Parathyroid adenoma (tissue), 2 donors: ENCODE data around the gene IL33.

Source experiments
- H2AFZ ChIP-seq: fragments of 300-600 bp; sonication (generic); one replicate; pipeline ENCODE4 v1.7.0; 2017; ENCODE audit warnings: antibody characterized with exemption, mild to moderate bottlenecking
- H3K27ac ChIP-seq: fragments of 300-600 bp; sonication (generic); one replicate; pipeline ENCODE4 v1.7.0; 2017
- H3K27me3 ChIP-seq: fragments of 300-600 bp; sonication (generic); one replicate; pipeline ENCODE4 v1.7.0; 2017; ENCODE audit warnings: low read length; ENCODE audit not compliant: control insufficient read depth, insufficient read depth
- H3K36me3 ChIP-seq: fragments of 300-600 bp; sonication (generic); one replicate; pipeline ENCODE4 v1.7.0; 2017; ENCODE audit warnings: low read length; ENCODE audit not compliant: control insufficient read depth, insufficient read depth
- H3K4me1 ChIP-seq: fragments of 300-600 bp; sonication (generic); one replicate; pipeline ENCODE4 v1.7.0; 2017; ENCODE audit warnings: control low read depth
- H3K4me2 ChIP-seq: fragments of 300-600 bp; sonication (generic); one replicate; pipeline ENCODE4 v1.7.0; 2017; ENCODE audit warnings: low read length
- H3K4me3 ChIP-seq: fragments of 300-600 bp; sonication (generic); one replicate; pipeline ENCODE4 v1.7.0; 2017; ENCODE audit warnings: low read depth, low read length
- H3K79me2 ChIP-seq: fragments of 300-600 bp; sonication (generic); one replicate; pipeline ENCODE4 v1.7.0; 2017; ENCODE audit warnings: control low read depth
- H3K9ac ChIP-seq: fragments of 300-600 bp; sonication (generic); one replicate; pipeline ENCODE4 v1.7.0; 2017; ENCODE audit warnings: mild to moderate bottlenecking
- H3K9me3 ChIP-seq: fragments of 300-600 bp; sonication (generic); one replicate; pipeline ENCODE4 v1.7.0; 2017; ENCODE audit warnings: low read length; ENCODE audit not compliant: control insufficient read depth
- TF ChIP-seq, protein P1 (sequence below): fragments of 300-600 bp; sonication (generic); IDR thresholded peaks from one replicate; pipeline ENCODE4 v1.7.0; 2017; ENCODE audit warnings: antibody characterized with exemption, mild to moderate bottlenecking
- donor health status: primary hyperparathyroidism.

Gene IL33

DNA sequence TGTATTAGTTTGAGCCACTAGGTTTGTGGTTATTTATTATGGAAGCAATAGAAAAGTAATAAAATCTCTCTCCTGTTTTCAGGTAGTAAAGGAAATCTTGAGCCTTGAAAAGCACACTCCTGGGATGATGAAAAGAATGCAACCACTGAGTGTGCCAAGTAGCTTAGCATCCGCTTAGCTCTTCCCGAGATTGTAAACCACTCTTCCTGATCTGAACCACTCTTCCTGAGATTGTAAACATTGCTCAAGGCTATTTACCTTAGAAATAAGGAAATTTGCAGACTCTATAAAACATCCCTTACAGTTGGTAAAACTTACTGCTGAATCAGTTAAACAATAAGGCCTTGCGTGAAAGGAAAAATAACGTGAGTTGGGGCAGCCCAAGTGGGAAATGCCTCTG is 17.4 kb upstream of the IL33 start:
- no peak overlapping the region for H2AFZ ChIP-seq
- TF ChIP-seq, protein P1, sequence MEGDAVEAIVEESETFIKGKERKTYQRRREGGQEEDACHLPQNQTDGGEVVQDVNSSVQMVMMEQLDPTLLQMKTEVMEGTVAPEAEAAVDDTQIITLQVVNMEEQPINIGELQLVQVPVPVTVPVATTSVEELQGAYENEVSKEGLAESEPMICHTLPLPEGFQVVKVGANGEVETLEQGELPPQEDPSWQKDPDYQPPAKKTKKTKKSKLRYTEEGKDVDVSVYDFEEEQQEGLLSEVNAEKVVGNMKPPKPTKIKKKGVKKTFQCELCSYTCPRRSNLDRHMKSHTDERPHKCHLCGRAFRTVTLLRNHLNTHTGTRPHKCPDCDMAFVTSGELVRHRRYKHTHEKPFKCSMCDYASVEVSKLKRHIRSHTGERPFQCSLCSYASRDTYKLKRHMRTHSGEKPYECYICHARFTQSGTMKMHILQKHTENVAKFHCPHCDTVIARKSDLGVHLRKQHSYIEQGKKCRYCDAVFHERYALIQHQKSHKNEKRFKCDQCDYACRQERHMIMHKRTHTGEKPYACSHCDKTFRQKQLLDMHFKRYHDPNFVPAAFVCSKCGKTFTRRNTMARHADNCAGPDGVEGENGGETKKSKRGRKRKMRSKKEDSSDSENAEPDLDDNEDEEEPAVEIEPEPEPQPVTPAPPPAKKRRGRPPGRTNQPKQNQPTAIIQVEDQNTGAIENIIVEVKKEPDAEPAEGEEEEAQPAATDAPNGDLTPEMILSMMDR = no peak
- no peak overlapping the region for H3K4me3 ChIP-seq
- no peak overlapping the region for H3K4me2 ChIP-seq
- no peaks in the 10 kb centered on the region for H3K4me1 ChIP-seq
- no peaks in the 10 kb centered on the region for H3K27me3 ChIP-seq
- no peak overlapping the region for H3K27ac ChIP-seq
- no peaks in the 10 kb centered on the region for H3K79me2 ChIP-seq
- no peaks in the 10 kb centered on the region for H3K36me3 ChIP-seq
- H3K9ac ChIP-seq = no peak overlapping the region
- no peaks in the 10 kb centered on the region for H3K9me3 ChIP-seq

DNA sequence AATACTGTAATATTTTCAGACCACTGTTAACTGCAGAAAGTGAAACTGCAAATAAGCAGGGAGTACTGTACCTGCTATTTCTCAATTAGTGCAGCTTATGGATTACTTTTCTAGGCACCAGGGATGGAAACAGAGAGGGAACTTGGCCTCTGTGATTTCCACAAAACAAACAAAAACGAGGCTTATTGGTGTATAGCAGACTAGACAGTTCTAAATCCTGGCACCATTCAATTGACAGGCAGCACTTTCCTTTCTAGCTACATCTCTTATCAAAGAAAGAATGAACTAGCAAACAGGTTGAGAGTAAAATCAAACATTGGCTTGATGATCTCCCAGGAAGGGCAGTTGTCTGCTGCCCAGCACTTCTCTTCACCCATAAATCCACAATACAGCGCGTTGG is 16.0 kb upstream of the IL33 start:
- H3K9ac ChIP-seq = no peak overlapping the region
- H3K27ac ChIP-seq = no peak overlapping the region
- no peaks in the 10 kb centered on the region for H3K9me3 ChIP-seq
- no peaks in the 10 kb centered on the region for H3K4me1 ChIP-seq
- no peaks in the 10 kb centered on the region for H3K27me3 ChIP-seq
- H3K4me2 ChIP-seq = no peak overlapping the region
- no peaks in the 10 kb centered on the region for H3K36me3 ChIP-seq
- no peak overlapping the region for H2AFZ ChIP-seq
- TF ChIP-seq, protein P1 = no peak
- H3K4me3 ChIP-seq = no peak overlapping the region
- no peaks in the 10 kb centered on the region for H3K79me2 ChIP-seq

GRCh38 chr9:6200761-6201160 is 14.8 kb upstream of the IL33 start:
- H3K79me2 ChIP-seq = no peaks in the 10 kb centered on the region
- no peaks in the 10 kb centered on the region for H3K4me1 ChIP-seq
- no peak overlapping the region for H2AFZ ChIP-seq
- H3K4me2 ChIP-seq = no peak overlapping the region
- TF ChIP-seq, protein P1 = no peak
- no peaks in the 10 kb centered on the region for H3K36me3 ChIP-seq
- H3K27ac ChIP-seq = no peak overlapping the region
- H3K9me3 ChIP-seq = no peaks in the 10 kb centered on the region
- no peaks in the 10 kb centered on the region for H3K27me3 ChIP-seq
- no peak overlapping the region for H3K4me3 ChIP-seq
- H3K9ac ChIP-seq = no peak overlapping the region

DNA sequence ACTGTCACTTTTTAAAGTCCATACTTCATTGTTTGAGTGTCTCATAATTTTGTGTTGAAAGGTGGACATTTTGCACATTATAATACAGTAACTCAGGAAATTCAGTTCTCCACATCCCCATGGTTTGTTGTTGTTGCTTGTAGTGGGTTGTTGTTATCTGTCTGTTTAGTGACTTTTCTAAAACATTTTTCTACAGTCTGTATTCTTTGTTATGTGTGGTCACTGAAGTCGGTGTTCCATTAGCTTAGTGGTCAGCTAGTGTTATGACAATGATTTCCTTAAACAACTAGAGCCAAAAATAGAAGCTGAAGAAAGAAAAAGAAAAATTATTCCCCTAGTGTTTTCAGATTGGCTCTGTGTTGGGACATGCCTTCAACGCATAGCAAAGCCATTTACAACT is 5.6 kb upstream of the IL33 start:
- Histone ChIP-seq H3K79me2 (no peaks in the 10 kb centered on the region), H3K4me2 (no peak overlapping the region), H3K27ac (no peak overlapping the region), H3K9me3 (no peaks in the 10 kb centered on the region), H3K36me3 (no peaks in the 10 kb centered on the region), H3K9ac (no peak overlapping the region), H3K27me3 (no peaks in the 10 kb centered on the region), H3K4me1 (no peaks in the 10 kb centered on the region), H3K4me3 (no peak overlapping the region), H2AFZ (no peak overlapping the region)
- TF ChIP-seq, protein P1 = no peak

- no peak overlapping the region for H3K4me2 ChIP-seq
- no peaks in the 10 kb centered on the region for H3K79me2 ChIP-seq
- no peaks in the 10 kb centered on the region for H3K4me1 ChIP-seq
These were observed 2.8 kb upstream of the IL33 start for GRCh38 chr9:6212722-6213375.

More at GRCh38 chr9:6212722-6213375, 2.8 kb upstream of the IL33 start:
- H3K4me3 ChIP-seq = no peak overlapping the region
- TF ChIP-seq, protein P1 = no peak
- no peaks in the 10 kb centered on the region for H3K27me3 ChIP-seq
- no peak overlapping the region for H2AFZ ChIP-seq
- H3K9me3 ChIP-seq = no peaks in the 10 kb centered on the region
- H3K36me3 ChIP-seq = no peaks in the 10 kb centered on the region
- no peak overlapping the region for H3K27ac ChIP-seq
- H3K9ac ChIP-seq = no peak overlapping the region
